Measurements from ENCODE around the gene TACC3. TPM values are rescaled to one million over a fixed set of nuclear protein-coding genes. Genes with fewer than 3 reads are reported as not detected.

The TACC3 gene
- total RNA-seq, 1 experiment from 2014 or later = 32.0 TPM

DNA sequence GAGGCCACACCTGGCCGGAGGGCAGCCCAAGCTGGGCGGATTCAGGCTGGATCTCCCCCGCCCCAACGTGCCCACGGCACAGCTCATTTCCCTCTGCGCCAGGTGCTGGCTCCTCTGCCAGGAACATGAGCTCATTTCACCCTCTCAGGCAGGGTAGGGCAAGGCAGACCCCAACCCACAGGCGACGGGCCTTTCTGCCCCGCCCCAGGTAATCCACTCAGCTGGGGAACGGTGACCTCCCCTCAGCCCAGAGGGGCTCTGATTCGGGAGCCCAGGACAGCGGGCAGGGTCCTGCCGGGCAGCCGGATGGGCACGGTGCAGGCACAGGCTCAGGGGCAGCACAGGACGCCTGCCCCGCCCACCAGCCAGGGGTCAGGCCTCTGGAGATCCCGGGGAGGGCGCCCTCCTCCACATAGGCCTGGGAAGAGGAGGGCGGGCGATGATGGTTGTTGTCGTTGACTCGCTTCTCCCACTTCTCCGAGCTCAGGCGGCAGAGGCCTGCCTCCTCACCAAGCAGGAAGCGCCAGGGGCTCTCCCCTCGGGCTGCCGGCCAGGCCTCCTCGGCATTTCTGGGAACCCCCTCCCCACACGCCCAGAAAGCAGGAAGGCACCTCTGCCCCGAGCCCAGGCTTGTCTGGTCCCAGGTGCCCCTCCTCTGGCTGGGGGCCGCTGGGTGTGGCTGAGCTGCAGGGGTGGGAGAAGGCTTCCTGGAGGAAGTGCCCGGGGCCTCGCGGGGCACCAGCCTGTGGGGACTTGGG is 31.1 kb downstream of the TACC3 start:
- BruUV-seq (replicated peaks) = no TSS peak
- TF ChIP-seq CTCF (conservative IDR thresholded peaks at IDR 0.05; ENCODE audit: low read depth, low read length) = no peak
- no peak for TF ChIP-seq EZH2phosphoT487 (IDR thresholded peaks at IDR 0.05; ENCODE audit: borderline replicate concordance, low read length)
- ChIA-PET CTCF (no interaction called here), POLR2A (ENCODE audit: unreplicated experiment) (no interaction called here)
- no peak overlapping the region for H3K9ac ChIP-seq (ENCODE audit: low read length)
- no peak overlapping the region for H3K27ac ChIP-seq (ENCODE audit: low read length)
- no peaks in the 10 kb centered on the region for H3K4me1 ChIP-seq (ENCODE audit: insufficient read depth, low read length)
- no peak overlapping the region for H3K4me3 ChIP-seq (ENCODE audit: low read length)
- intact Hi-C loops (cut with micrococcal nuclease) = no loop called here
- DNase-seq (no peak), ATAC-seq (no peak)
- H2AFZ ChIP-seq (ENCODE audit: low read length) = no peak overlapping the region
- H3F3A ChIP-seq (ENCODE audit: low read length, unreplicated experiment) = no peaks in the 10 kb centered on the region
- H3K27me3 ChIP-seq (ENCODE audit: low read length) = no peaks in the 10 kb centered on the region
- H3K9me2 ChIP-seq (replicated peaks; ENCODE audit: low read length) = no peaks in the 10 kb centered on the region
- H4K20me1 ChIP-seq (ENCODE audit: low read length) = no peaks in the 10 kb centered on the region
- H3K36me3 ChIP-seq (ENCODE audit: low read depth, low read length) = no peaks in the 10 kb centered on the region
- no peaks in the 10 kb centered on the region for H3K9me3 ChIP-seq (ENCODE audit: low read length)
- no peaks in the 10 kb centered on the region for H3K79me2 ChIP-seq (ENCODE audit: low read length)
- H3K4me2 ChIP-seq (ENCODE audit: low read length) = no peak overlapping the region

- no peak overlapping the region for H3K9ac ChIP-seq (ENCODE audit: low read length)
- DNase-seq (no peak), ATAC-seq (no peak)
- no peaks in the 10 kb centered on the region for H3K27me3 ChIP-seq (ENCODE audit: low read length)
- no peak overlapping the region for H3K4me3 ChIP-seq (ENCODE audit: low read length)
- ChIA-PET POLR2A (ENCODE audit: unreplicated experiment) (no interaction called here), CTCF (no interaction called here)
- no peaks in the 10 kb centered on the region for H3K4me1 ChIP-seq (ENCODE audit: insufficient read depth, low read length)
- H3K9me2 ChIP-seq (replicated peaks; ENCODE audit: low read length) = no peaks in the 10 kb centered on the region
- H4K20me1 ChIP-seq (ENCODE audit: low read length) = no peaks in the 10 kb centered on the region
- no peaks in the 10 kb centered on the region for H3K79me2 ChIP-seq (ENCODE audit: low read length)
- TF ChIP-seq CTCF (conservative IDR thresholded peaks at IDR 0.05; ENCODE audit: low read depth, low read length) (no peak), EZH2phosphoT487 (IDR thresholded peaks at IDR 0.05; ENCODE audit: borderline replicate concordance, low read length) (no peak), EZH2 (IDR thresholded peaks at IDR 0.05; ENCODE audit: low read length, unreplicated experiment) (no peak)
- intact Hi-C loops (cut with micrococcal nuclease) = no loop called here
- no peak overlapping the region for H3K4me2 ChIP-seq (ENCODE audit: low read length)
- H2AFZ ChIP-seq (ENCODE audit: low read length) = no peak overlapping the region
- no peaks in the 10 kb centered on the region for H3K36me3 ChIP-seq (ENCODE audit: low read depth, low read length)
- no peaks in the 10 kb centered on the region for H3F3A ChIP-seq (ENCODE audit: low read length, unreplicated experiment)
- no peak overlapping the region for H3K27ac ChIP-seq (ENCODE audit: low read length)
- no peaks in the 10 kb centered on the region for H3K9me3 ChIP-seq (ENCODE audit: low read length)
- no TSS peak for BruUV-seq (replicated peaks)
These were observed 32.0 kb downstream of the TACC3 start for GRCh38 chr4:1753294-1753696.

GRCh38 chr4:1753697-1754311 is 32.5 kb downstream of the TACC3 start:
- POLR2A ChIA-PET (ENCODE audit: unreplicated experiment) = no interaction called here
- Histone ChIP-seq H3K4me1 (ENCODE audit: insufficient read depth, low read length) (no peaks in the 10 kb centered on the region), H3K4me2 (ENCODE audit: low read length) (no peak overlapping the region), H3K9me2 (replicated peaks; ENCODE audit: low read length) (no peaks in the 10 kb centered on the region), H3K27me3 (ENCODE audit: low read length) (no peaks in the 10 kb centered on the region), H2AFZ (ENCODE audit: low read length) (no peak overlapping the region), H3K4me3 (ENCODE audit: low read length) (no peak overlapping the region), H4K20me1 (ENCODE audit: low read length) (no peaks in the 10 kb centered on the region), H3K27ac (ENCODE audit: low read length) (no peak overlapping the region), H3K9me3 (ENCODE audit: low read length) (no peaks in the 10 kb centered on the region), H3K36me3 (ENCODE audit: low read depth, low read length) (no peaks in the 10 kb centered on the region), H3K9ac (ENCODE audit: low read length) (no peak overlapping the region), H3F3A (ENCODE audit: low read length, unreplicated experiment) (no peaks in the 10 kb centered on the region), H3K79me2 (ENCODE audit: low read length) (no peaks in the 10 kb centered on the region)
- DNase-seq (no peak), ATAC-seq (no peak)
- CTCF ChIA-PET = no interaction called here
- BruUV-seq (replicated peaks) = no TSS peak
- no peak for TF ChIP-seq EZH2phosphoT487 (IDR thresholded peaks at IDR 0.05; ENCODE audit: borderline replicate concordance, low read length)
- intact Hi-C loops (cut with micrococcal nuclease) = no loop called here

All from PC-3 (cell line).